ENCODE measurements around the gene BSX. TPM values are rescaled to one million over a fixed set of nuclear protein-coding genes. Genes with fewer than 3 reads are reported as not detected.

The BSX gene
- total and polyA plus RNA-seq, 2 of the 4 experiments (the other 2 are of a cell fraction): not detected

- no peak for ATAC-seq (ENCODE audit: low read depth)
- Histone ChIP-seq H3K9me1 (ENCODE audit: insufficient read depth, low read length) (no peaks in the 10 kb centered on the region; the same call in 1 of the 2 replicates), H2AK9ac (replicated peaks; ENCODE audit: low read depth, low read length, poor library complexity) (no peak overlapping the region), H4K20me1 (ENCODE audit: insufficient read depth, low read length) (no peaks in the 10 kb centered on the region), H4K91ac (ENCODE audit: insufficient read depth, low read depth, low read length) (no peak overlapping the region), H3K27me3 (ENCODE audit: control insufficient read depth, insufficient read depth, low read length) (peaks cover 82% of the 10 kb centered on the region), H3K4me3 (ENCODE audit: insufficient read depth, low read depth, low read length) (no peak overlapping the region), H3K79me1 (ENCODE audit: low read depth in 1 of 2, low read length in 2 of 2) (no peaks in the 10 kb centered on the region), H3K14ac (replicated peaks; ENCODE audit: low read depth, low read length) (no peak overlapping the region), H3K36me3 (ENCODE audit: control insufficient read depth, insufficient read depth, low read length) (no peaks in the 10 kb centered on the region), H3K27ac (ENCODE audit: insufficient read depth, low read length) (no peak overlapping the region), H3K4me2 (ENCODE audit: low read depth, low read length) (no peak overlapping the region), H2BK20ac (ENCODE audit: low read depth, low read length) (no peak overlapping the region), H4K8ac (ENCODE audit: low read depth in 2 of 2, low read length in 2 of 2) (no peak overlapping the region), H3K9ac (ENCODE audit: low read depth, low read length) (no peak overlapping the region), H3K18ac (ENCODE audit: low read depth, low read length) (no peak overlapping the region), H3K4me1 (ENCODE audit: control insufficient read depth, insufficient read depth, low read length) (no peaks in the 10 kb centered on the region), H4K5ac (ENCODE audit: low read depth, low read length) (no peak overlapping the region), H2AK5ac (ENCODE audit: low read depth, low read length) (no peak overlapping the region), H3K4ac (ENCODE audit: low read depth, low read length) (no peak overlapping the region), H3K56ac (ENCODE audit: extremely low read depth, insufficient read depth, low read length) (no peak overlapping the region), H2AFZ (replicated peaks; ENCODE audit: low read length, poor library complexity) (no peak overlapping the region), H3K9me3 (ENCODE audit: control insufficient read depth, insufficient read depth, low read length) (peaks cover 6% of the 10 kb centered on the region), H2BK15ac (ENCODE audit: low read depth, low read length) (no peak overlapping the region), H2BK5ac (ENCODE audit: low read depth, low read length, poor library complexity, severe bottlenecking) (no peak overlapping the region), H2BK120ac (ENCODE audit: low read depth, low read length) (no peak overlapping the region), H3K23ac (ENCODE audit: low read depth, low read length) (no peak overlapping the region)
- 12% methylated on average over 7 of the region's 44 CpGs; no CpG with 5 or more reads in 1 of the 2 experiments for WGBS, 2 experiments (ENCODE audit: extremely low coverage in 2 of 2, insufficient read length in 1 of 2)
- no peak for TF ChIP-seq MAFK (IDR thresholded peaks at IDR 0.05; ENCODE audit: low read depth, low read length)
- TF ChIP-seq CTCF (conservative IDR thresholded peaks at IDR 0.05; ENCODE audit: low read depth, low read length): no peak
- TF ChIP-seq POLR2A (IDR thresholded peaks at IDR 0.05; ENCODE audit: low read depth, low read length): no peak
- TF ChIP-seq NFE2L2 (IDR thresholded peaks at IDR 0.05; ENCODE audit: low read depth, low read length): no peak
- ChIA-PET POLR2A (ENCODE audit: unreplicated experiment) (no interaction called here), CTCF (interaction anchor here (0.6 kb wide), 1 partner anchor 1362 kb away, joined by 3 read pairs; no protein-coding TSS in a partner anchor)
- dilution Hi-C loops (cut with HindIII; ENCODE audit: low sequenced_read_pairs, unreplicated experiment): no loop called here
- BruUV-seq (replicated peaks): no TSS peak
- no peak for DNase-seq
- in situ Hi-C loops (cut with MboI; ENCODE audit: low sequenced_read_pairs): no loop called here
- intact Hi-C loops (cut with micrococcal nuclease): no loop called here
Observed at GRCh38 chr11:122979103-122979814, 2.4 kb downstream of the BSX start.

Measured in IMR-90 (cell line).